Left colon (tissue), 2 donors: Measurements from ENCODE around the gene SLC7A5. TPM values are rescaled to one million over a fixed set of nuclear protein-coding genes. Genes with fewer than 3 reads are reported as not detected.
"Not testable (repeated sequence)": the region's sequence is repeated elsewhere in the genome, so short reads cannot be mapped to it uniquely, and the experiment has no call there.

Experiments
- ATAC-seq: fragments of 200-7000 bp; cut with Tn5 transposase; one replicate; pipeline ENCODE4 v1.9.1; 2020; ENCODE audit warnings: mild to moderate bottlenecking, moderate library complexity
- DNase-seq, 2 donors: peaks; one replicate each; pipeline ENCODE4 v3.0.0-alpha.2; 2020
- intact Hi-C, 2 donors: fragments of 100-400 bp; cut with DNase I in 1 of 2; cut with micrococcal nuclease in 1 of 2; formaldehyde crosslinking; loops; one replicate each; pipeline versions ENCODE4 v1.11.2 to v1.14.0; 2022; cut with DNase I, micrococcal nuclease
- total RNA-seq, 2 donors: library from RNA; stranded (reverse); fragmentation: NEBNext Ultra II Directional; extraction: Animal tissue kit (Norgen Biotek cat#: 25700); gene quantifications; one replicate each; pipeline ENCODE4 v1.2.1, GENCODE V29; 2021
- donor health status: DM: no; HTN: no; CAD: no.
- donor health status: DM: yes; HTN: yes; CAD: no.

Gene SLC7A5
- total RNA-seq, 2 donors from 2014 or later = 3.6 to 11.2 TPM

GRCh38 chr16:87828907-87829621 is 40.2 kb downstream of the SLC7A5 start:
- ATAC-seq (no peak), DNase-seq (no peak)
- intact Hi-C loops = no loop called here

- intact Hi-C loops = no loop called here
- no peak for DNase-seq
- no peak for ATAC-seq
Measured at GRCh38 chr16:87828071-87828906, 41.0 kb downstream of the SLC7A5 start.

- intact Hi-C loops, ATAC-seq, DNase-seq: not testable (repeated sequence)
Measured at GRCh38 chr16:87827588-87827915, 41.8 kb downstream of the SLC7A5 start.

GRCh38 chr16:87826798-87827587 is 42.3 kb downstream of the SLC7A5 start:
- ATAC-seq (no peak), DNase-seq (no peak)
- intact Hi-C loops = no loop called here

GRCh38 chr16:87826407-87826797 is 42.9 kb downstream of the SLC7A5 start:
- DNase-seq, ATAC-seq, intact Hi-C loops: not testable (repeated sequence)

GRCh38 chr16:87825842-87826120 is 43.5 kb downstream of the SLC7A5 start:
- DNase-seq, intact Hi-C loops, ATAC-seq: not testable (repeated sequence)

- no peak for DNase-seq
- intact Hi-C loops = no loop called here
- no peak for ATAC-seq
Measured at GRCh38 chr16:87824991-87825841, 44.1 kb downstream of the SLC7A5 start.

- ATAC-seq = no peak
- intact Hi-C loops = no loop called here
- no peak for DNase-seq
Measured at GRCh38 chr16:87824016-87824990, 45.0 kb downstream of the SLC7A5 start.

GRCh38 chr16:87823181-87823929 is 46.0 kb downstream of the SLC7A5 start:
- intact Hi-C loops = no loop called here
- DNase-seq = no peak
- no peak for ATAC-seq

GRCh38 chr16:87822108-87822970 is 47.0 kb downstream of the SLC7A5 start:
- intact Hi-C loops = no loop called here
- DNase-seq (no peak), ATAC-seq (no peak)

GRCh38 chr16:87821376-87822107 is 47.8 kb downstream of the SLC7A5 start:
- ATAC-seq = no peak
- DNase-seq = no peak
- intact Hi-C loops = no loop called here

- DNase-seq (no peak), ATAC-seq (no peak)
- intact Hi-C loops = no loop called here
Measured at GRCh38 chr16:87819983-87820382, 49.3 kb downstream of the SLC7A5 start.

GRCh38 chr16:87819282-87819681 is 50.0 kb downstream of the SLC7A5 start:
- ATAC-seq (no peak), DNase-seq (no peak)
- intact Hi-C loops = no loop called here

GRCh38 chr16:87818533-87819161 is 50.7 kb downstream of the SLC7A5 start:
- DNase-seq = no peak

GRCh38 chr16:87817910-87818309 is 51.4 kb downstream of the SLC7A5 start:
- no peak for ATAC-seq
- DNase-seq = no peak
- intact Hi-C loops = no loop called here

More at GRCh38 chr16:87818533-87819161, 50.7 kb downstream of the SLC7A5 start:
- intact Hi-C loops = no loop called here
- ATAC-seq = no peak
